Activated CD4-positive, CD25-positive, alpha-beta regulatory T cell (primary cell): ENCODE measurements around the gene AGAP1.

Experiments
- DNase-seq, 4 experiments: peaks; one replicate each; lab custom pipeline; 2025; lab: John Stamatoyannopoulos, UW

Gene AGAP1

DNA sequence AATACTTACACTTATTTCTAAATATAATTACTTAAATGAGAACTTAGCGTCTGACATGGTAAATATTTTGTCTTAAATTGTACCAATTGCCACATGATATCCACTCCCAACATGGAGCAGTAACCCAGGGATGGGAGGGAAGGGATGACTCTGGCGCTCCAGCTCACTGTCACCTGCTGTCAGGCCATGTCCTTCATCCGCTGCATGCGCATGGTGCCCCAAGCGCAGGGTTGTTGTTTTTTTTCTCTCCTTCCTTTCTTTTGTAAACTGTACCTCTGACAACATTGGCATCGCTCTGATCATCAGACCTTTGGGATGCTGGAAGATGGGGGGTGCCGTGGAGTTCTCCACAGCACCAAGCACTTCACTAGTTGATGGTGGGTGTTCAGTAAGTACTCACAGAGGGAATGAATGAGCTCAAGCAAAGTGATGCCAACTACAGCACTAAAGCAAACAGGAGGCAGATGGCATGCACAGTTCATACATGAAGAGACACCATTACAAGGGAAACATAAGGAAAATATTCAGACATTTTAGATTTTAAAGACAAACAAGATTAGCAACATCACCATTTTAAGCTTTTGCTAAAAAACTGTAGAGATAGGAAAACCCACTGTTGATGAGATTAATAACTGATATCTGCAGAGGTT is 426.5 kb downstream of the AGAP1 start:
- DNase-seq: no peak

GRCh38 chr2:235921508-235922191 is 427.8 kb downstream of the AGAP1 start:
- DNase-seq: no peak

GRCh38 chr2:235922839-235923238 is 429.0 kb downstream of the AGAP1 start:
- DNase-seq: no peak

- no peak for DNase-seq
Observed at GRCh38 chr2:235923859-235924674, 430.2 kb downstream of the AGAP1 start.

GRCh38 chr2:235924675-235925063 is 430.8 kb downstream of the AGAP1 start:
- no peak for DNase-seq

- no peak for DNase-seq
Observed at GRCh38 chr2:235925250-235925919, 431.5 kb downstream of the AGAP1 start.

- no peak for DNase-seq
Observed at GRCh38 chr2:235926229-235926628, 432.4 kb downstream of the AGAP1 start.

DNA sequence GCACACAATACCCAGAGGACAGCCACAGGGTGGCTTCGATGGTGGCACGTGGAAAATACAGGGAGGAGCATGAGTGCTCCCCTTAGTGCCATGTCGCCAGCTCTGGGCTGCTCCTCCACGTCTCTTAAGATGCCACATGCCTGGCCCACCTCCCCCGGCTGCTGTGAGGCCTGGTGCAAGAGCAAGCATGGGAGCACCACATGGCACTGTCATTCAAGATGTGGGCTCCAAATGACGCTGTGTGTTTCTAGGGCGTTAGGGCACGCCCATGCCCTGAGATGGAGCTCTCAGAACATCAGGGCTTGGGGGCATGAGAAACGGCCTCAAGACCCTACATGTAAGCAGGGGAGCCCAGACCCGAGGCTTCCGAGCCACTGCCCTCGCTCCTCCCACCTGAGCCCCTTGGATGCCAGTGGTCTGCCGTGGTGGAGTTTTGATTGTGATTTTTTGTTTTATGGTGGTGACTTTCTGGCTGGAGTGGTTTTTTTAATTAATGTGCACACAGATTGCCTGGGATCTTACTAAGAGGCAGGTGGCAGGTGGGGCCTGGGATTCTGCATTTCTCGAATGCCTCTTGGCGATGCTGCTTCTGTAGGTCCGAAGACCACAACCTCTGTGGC is 435.0 kb downstream of the AGAP1 start:
- no peak for DNase-seq

GRCh38 chr2:235930701-235931100 is 436.9 kb downstream of the AGAP1 start:
- no peak for DNase-seq

DNA sequence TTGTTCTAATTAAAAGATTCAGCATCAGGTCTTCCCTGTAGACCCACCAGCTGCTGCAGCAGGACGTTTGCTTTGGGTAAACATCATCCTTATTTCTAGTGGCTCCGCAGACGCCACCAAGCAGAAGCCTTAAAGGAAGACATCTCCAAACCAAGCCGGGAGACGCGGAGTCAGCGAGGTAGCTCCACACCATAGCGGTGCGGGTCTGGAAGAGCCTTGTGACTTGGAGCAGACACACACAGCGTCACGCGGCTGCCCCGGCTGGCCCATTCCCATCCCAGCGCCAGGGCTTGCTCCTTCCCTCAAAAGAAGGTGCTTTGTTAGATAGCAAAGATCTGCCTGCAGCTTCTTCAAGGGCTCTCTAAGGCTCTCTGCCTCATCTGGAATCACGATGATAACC is 437.8 kb downstream of the AGAP1 start:
- DNase-seq: no peak

DNA sequence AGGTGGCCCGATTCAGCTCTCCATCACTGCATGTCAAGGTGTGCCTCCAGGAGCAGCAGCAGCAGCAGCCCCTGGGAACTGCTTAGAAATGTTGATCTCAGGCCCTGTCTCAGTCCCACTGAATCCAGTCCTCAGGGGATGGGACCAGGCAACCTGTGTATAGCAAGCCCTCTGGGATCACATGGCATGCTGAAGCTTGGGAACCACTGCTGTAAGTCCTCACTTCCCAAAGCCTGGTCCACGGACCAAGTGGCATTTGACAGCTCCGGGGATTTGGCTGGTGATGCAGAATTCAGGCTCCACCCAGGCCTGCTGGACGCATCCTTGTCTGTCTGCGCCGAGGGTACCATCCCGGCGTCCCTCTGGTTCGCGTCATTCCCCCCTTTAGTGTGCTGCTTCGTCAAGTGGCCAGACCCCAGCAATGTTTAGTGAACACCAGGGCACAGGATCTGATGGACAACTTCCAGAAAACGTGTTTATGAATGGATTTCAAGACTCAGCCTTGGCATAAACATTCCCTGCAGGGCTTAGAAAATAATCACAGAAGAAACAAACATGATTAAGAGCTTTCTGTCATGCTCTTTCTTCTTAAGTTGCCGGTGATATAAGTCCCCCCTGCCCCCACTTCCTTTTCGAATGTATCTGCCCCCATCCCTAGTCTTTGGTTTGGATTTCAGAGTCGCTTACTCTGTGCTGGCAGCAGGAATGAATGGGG is 440.4 kb downstream of the AGAP1 start:
- DNase-seq: no peak

- DNase-seq: no peak
Observed at GRCh38 chr2:235934774-235935484, 441.1 kb downstream of the AGAP1 start.

DNA sequence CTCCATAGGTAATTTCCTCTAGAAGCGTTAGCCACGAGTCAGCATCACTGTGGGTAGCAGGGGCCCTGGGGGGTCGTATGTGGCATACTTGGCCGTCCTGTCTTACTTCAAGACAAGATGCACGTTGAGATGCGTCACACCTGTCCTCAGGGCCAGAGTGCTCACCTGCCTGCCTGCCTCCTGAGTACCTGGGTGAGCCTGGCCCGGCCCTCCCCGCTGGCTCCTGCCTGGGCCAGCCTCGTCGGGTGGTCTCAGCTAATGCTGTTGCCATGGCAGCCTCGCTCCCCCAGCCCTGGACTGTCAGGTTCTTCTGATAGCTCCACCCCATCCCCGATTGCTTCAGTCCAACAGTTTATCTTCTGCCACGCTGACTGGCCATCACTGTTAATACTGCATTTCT is 441.9 kb downstream of the AGAP1 start:
- no peak for DNase-seq

- DNase-seq: no peak
Observed at GRCh38 chr2:235936493-235936892, 442.6 kb downstream of the AGAP1 start.

- no peak for DNase-seq
Observed at GRCh38 chr2:235937087-235937486, 443.2 kb downstream of the AGAP1 start.

GRCh38 chr2:235937526-235937925 is 443.7 kb downstream of the AGAP1 start:
- no peak for DNase-seq

GRCh38 chr2:235937936-235938335 is 444.1 kb downstream of the AGAP1 start:
- DNase-seq: no peak

GRCh38 chr2:235938611-235939010 is 444.8 kb downstream of the AGAP1 start:
- no peak for DNase-seq

- no peak for DNase-seq
Observed at GRCh38 chr2:235939471-235939870, 445.6 kb downstream of the AGAP1 start.

DNA sequence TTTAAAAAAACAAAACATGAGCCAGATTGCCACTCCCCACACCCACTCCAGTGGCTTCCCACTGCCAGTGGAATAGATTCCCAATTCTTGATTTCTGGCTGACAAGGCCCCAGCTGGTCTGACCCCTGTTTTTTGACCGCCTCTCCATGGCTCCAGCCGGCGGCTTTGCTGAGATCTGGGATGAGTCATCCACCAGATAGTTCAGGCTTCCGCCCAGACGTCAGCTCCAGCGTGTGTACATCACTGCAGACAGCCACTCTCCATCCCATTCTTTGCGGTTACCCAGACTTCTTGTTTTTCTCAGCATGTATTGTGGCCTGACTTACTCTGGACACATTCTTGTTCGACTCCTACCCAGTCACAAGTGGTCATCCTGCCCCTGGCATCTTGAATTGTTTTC is 446.5 kb downstream of the AGAP1 start:
- DNase-seq: no peak

DNA sequence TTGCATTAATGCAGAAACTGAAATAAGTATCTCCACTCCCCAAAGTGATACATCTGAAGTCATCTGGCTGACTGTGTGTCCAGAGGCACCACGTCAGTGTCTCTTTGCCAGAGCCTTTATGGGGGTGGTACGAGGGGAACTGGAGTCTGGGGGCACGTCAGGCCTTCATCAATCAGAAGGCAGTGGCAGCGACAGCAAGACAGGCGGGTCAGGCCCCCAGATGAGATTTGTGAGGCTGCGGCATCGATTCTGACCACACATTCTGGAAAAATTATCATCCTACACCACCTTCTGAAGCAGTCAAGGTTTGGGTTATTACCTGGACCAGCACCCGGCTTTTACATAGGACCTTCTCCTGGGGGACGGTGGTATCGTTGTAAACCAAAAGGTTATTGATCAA is 450.7 kb downstream of the AGAP1 start:
- no peak for DNase-seq
